HL-60 (cell line): ENCODE measurements around the gene FHAD1.
A peak's percentile ranks its signal among the peaks of the same experiment; 100 is the strongest.

ENCODE experiments used
- CTCF ChIP-seq: IDR thresholded peaks from one replicate; pipeline ENCODE4 v1.5.1; 2011; ENCODE audit warnings: low read length, control low read depth, inconsistent platforms; ENCODE audit not compliant: insufficient read depth
- POLR2AphosphoS5 ChIP-seq: IDR thresholded peaks from 2 replicates; pipeline ENCODE4 v1.6.1; 2012; ENCODE audit warnings: low read depth
- SPI1 ChIP-seq: IDR thresholded peaks from 2 replicates; pipeline ENCODE4 v1.6.1; 2012; ENCODE audit warnings: low read depth, mild to moderate bottlenecking, borderline replicate concordance

GRCh38 chr1:15411593-15412137 is 164.6 kb downstream of the FHAD1 start:
- TF ChIP-seq CTCF (no peak), POLR2AphosphoS5 (peak; percentile 94), SPI1 (peak; percentile 28; the same call in 1 of the 2 replicates)
